CD4-positive, alpha-beta T cell (primary cell): ENCODE data around the gene KLRD1. TPM values are rescaled to one million over a fixed set of nuclear protein-coding genes. Genes with fewer than 3 reads are reported as not detected.

ENCODE experiments used
- ATAC-seq: fragments of 200-7000 bp; cut with Tn5 transposase; one replicate; pipeline ENCODE4 v1.10.0; 2022; ENCODE audit warnings: mild to moderate bottlenecking; ENCODE audit not compliant: poor library complexity
- CTCF ChIA-PET: fragments of 350-600 bp; sonication (Branson Sonifier 250); formaldehyde crosslinking; loops from one replicate; lab custom pipeline; 2021; ENCODE audit warnings: antibody characterized with exemption, inconsistent platforms; lab: Charles Lee
- POLR2A ChIA-PET: fragments of 350-600 bp; sonication (Branson Sonifier 250); formaldehyde crosslinking; loops from one replicate; lab custom pipeline; 2021; ENCODE audit warnings: antibody characterized with exemption, inconsistent platforms; lab: Charles Lee
- DNase-seq, 14 experiments: peaks; one replicate each; pipeline ENCODE4 v3.0.0-alpha.2; 2013 to 2020; ENCODE audit warnings: mixed read lengths in 2 of 14
- H3K27ac ChIP-seq, 2 donors: one replicate each; pipeline versions ENCODE4 v1.5.1 to v1.7.0; 2013; ENCODE audit warnings: low read length in 2 of 2, low read depth in 1 of 2, mild to moderate bottlenecking in 1 of 2
- H3K27me3 ChIP-seq, 2 experiments: 1 replicate in 1 of 2; 2 replicates in 1 of 2; pipeline versions ENCODE4 v1.6.1 to v1.7.0; 2013; ENCODE audit warnings: low read length in 2 of 2, control low read depth in 1 of 2, mild to moderate bottlenecking in 1 of 2, moderate library complexity in 1 of 2; ENCODE audit not compliant: insufficient read depth in 2 of 2, control insufficient read depth in 1 of 2
- H3K36me3 ChIP-seq: one replicate; pipeline ENCODE4 v1.6.1; 2013; ENCODE audit warnings: low read length, control low read depth; ENCODE audit not compliant: insufficient read depth
- H3K4me1 ChIP-seq: one replicate; pipeline ENCODE4 v1.6.1; 2013; ENCODE audit warnings: low read length, control low read depth; ENCODE audit not compliant: insufficient read depth
- H3K4me3 ChIP-seq: one replicate; pipeline ENCODE4 v1.5.1; 2013; ENCODE audit warnings: mild to moderate bottlenecking, low read length, moderate library complexity
- H3K9me3 ChIP-seq, 2 experiments: 1 replicate in 1 of 2; 2 replicates in 1 of 2; pipeline versions ENCODE4 v1.6.1 to v1.7.0; 2013; ENCODE audit warnings: low read length in 2 of 2, mild to moderate bottlenecking in 2 of 2, control low read depth in 1 of 2, moderate library complexity in 1 of 2; ENCODE audit not compliant: control insufficient read depth in 1 of 2, insufficient read depth in 1 of 2
- H3K27ac Mint-ChIP-seq: one replicate; pipeline ENCODE4 v1.8.0; 2020; ENCODE audit warnings: mixed read lengths
- H3K27me3 Mint-ChIP-seq: one replicate; pipeline ENCODE4 v1.8.0; 2021; ENCODE audit warnings: mixed read lengths
- H3K36me3 Mint-ChIP-seq: one replicate; pipeline ENCODE4 v1.8.0; 2021; ENCODE audit warnings: low read depth, mixed read lengths
- H3K4me1 Mint-ChIP-seq: one replicate; pipeline ENCODE4 v1.8.0; 2021; ENCODE audit warnings: low read depth, mixed read lengths
- H3K4me3 Mint-ChIP-seq: one replicate; pipeline ENCODE4 v1.8.0; 2020; ENCODE audit warnings: mild to moderate bottlenecking, mixed read lengths
- H3K9me3 Mint-ChIP-seq: one replicate; pipeline ENCODE4 v1.8.0; 2020; ENCODE audit warnings: mixed read lengths
- intact Hi-C, 2 experiments: fragments of 100-400 bp; cut with DNase I in 1 of 2; cut with micrococcal nuclease in 1 of 2; formaldehyde crosslinking; loops; one replicate each; pipeline versions ENCODE4 v1.15.1 to v1.9.0; 2023 to 2025; cut with DNase I, micrococcal nuclease
- total RNA-seq, 174 experiments: library from RNA in 2 of 174; stranded (reverse) in 2 of 174; gene quantifications; one replicate each; pipeline ENCODE4 v1.2.3 and lab custom pipeline; 2021 to 2026
- TF ChIP-seq, protein P1 (sequence below): fragments of 200-600 bp; IDR thresholded peaks from one replicate; pipeline ENCODE4 v1.8.0; 2022; ENCODE audit warnings: antibody characterized with exemption, mild to moderate bottlenecking

The KLRD1 gene
- total RNA-seq, 2 experiments from 2014 or later: 0.87 to 1.0 TPM

DNA sequence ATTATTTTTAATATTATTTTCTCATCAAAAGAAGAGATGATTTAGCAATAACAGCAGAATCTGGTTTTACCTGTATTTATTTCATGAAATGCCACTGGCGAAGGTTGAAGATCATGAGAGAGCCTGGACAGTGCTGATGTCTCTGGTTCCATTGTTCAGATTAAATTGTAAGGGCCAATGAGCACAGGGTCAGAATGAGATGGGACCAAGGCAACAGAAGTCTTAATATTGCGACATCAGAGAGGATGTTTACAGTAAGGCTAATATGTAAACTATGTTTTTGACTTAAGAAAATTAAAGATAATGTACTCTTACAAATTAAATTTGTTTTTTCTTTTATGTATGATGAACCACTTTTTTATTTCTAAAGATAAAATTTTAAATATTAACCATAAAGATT, 35.2 kb upstream of the KLRD1 start:
- POLR2A ChIA-PET: no interaction called here
- no peaks in the 10 kb centered on the region for H3K4me1 ChIP-seq
- no peak overlapping the region for H3K4me3 Mint-ChIP-seq
- TF ChIP-seq, protein P1, sequence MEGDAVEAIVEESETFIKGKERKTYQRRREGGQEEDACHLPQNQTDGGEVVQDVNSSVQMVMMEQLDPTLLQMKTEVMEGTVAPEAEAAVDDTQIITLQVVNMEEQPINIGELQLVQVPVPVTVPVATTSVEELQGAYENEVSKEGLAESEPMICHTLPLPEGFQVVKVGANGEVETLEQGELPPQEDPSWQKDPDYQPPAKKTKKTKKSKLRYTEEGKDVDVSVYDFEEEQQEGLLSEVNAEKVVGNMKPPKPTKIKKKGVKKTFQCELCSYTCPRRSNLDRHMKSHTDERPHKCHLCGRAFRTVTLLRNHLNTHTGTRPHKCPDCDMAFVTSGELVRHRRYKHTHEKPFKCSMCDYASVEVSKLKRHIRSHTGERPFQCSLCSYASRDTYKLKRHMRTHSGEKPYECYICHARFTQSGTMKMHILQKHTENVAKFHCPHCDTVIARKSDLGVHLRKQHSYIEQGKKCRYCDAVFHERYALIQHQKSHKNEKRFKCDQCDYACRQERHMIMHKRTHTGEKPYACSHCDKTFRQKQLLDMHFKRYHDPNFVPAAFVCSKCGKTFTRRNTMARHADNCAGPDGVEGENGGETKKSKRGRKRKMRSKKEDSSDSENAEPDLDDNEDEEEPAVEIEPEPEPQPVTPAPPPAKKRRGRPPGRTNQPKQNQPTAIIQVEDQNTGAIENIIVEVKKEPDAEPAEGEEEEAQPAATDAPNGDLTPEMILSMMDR: no peak
- no peak overlapping the region for H3K27ac ChIP-seq
- ATAC-seq (no peak), DNase-seq (no peak)
- H3K9me3 ChIP-seq: no peaks in the 10 kb centered on the region
- no peak overlapping the region for H3K27ac Mint-ChIP-seq
- no peak overlapping the region for H3K4me3 ChIP-seq
- no peaks in the 10 kb centered on the region for H3K27me3 ChIP-seq
- peaks cover 7% of the 10 kb centered on the region for H3K27me3 Mint-ChIP-seq
- CTCF ChIA-PET: no interaction called here
- H3K36me3 Mint-ChIP-seq: no peaks in the 10 kb centered on the region
- H3K4me1 Mint-ChIP-seq: no peaks in the 10 kb centered on the region
- H3K9me3 Mint-ChIP-seq: peaks cover 2% of the 10 kb centered on the region
- H3K36me3 ChIP-seq: no peaks in the 10 kb centered on the region
- intact Hi-C loops: no loop called here

DNA sequence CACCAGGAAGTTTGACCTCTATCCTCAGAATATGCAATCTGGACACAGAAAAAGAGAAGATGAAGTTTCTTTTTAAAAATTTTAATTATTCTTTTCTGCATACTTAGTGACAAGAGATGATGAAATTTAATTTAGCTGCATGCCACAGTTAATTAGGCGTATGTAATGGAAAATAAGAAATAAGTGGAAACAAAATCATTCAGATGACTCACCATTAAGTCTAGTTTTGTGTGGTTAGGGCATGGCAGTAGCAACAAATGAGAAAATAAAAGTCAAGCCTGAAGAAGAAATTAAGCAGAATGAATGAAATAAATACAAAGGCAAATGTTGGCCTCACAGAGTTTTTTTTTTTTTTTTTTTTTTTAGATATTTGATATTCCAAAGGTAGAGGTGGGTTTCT, 30.9 kb upstream of the KLRD1 start:
- peaks cover 0 to 4% of the 10 kb centered on the region in 2 experiments for H3K27me3 ChIP-seq
- H3K4me1 ChIP-seq: no peaks in the 10 kb centered on the region
- POLR2A ChIA-PET: no interaction called here
- H3K4me3 Mint-ChIP-seq: no peak overlapping the region
- H3K27ac Mint-ChIP-seq: no peak overlapping the region
- TF ChIP-seq, protein P1: no peak
- no peak overlapping the region for H3K4me3 ChIP-seq
- peaks cover 20% of the 10 kb centered on the region for H3K27me3 Mint-ChIP-seq
- no peaks in the 10 kb centered on the region for H3K9me3 ChIP-seq
- H3K36me3 ChIP-seq: no peaks in the 10 kb centered on the region
- no peak overlapping the region for H3K27ac ChIP-seq
- H3K9me3 Mint-ChIP-seq: peaks cover 2% of the 10 kb centered on the region
- ATAC-seq: no peak
- no peaks in the 10 kb centered on the region for H3K4me1 Mint-ChIP-seq
- CTCF ChIA-PET: no interaction called here
- H3K36me3 Mint-ChIP-seq: no peaks in the 10 kb centered on the region
- no peak for DNase-seq
- intact Hi-C loops: no loop called here

DNA sequence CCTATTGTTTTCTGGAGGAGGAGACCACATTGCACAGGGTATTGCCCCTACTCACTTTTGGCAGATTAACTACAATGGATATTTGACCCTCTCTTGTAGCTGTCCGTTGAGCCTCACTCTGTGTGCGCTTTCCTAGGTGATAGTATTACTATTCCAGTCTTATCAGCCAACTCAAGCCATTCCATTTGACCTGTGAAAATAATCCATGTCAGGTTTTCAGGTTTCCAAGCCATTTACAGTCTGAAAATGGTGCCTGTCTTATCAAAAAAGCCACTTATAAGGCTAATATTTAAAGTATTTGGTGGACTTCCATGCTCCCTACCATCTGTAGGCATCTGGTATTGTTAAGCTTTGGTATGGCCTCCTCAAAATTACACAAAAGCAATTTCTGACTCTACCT, 29.6 kb upstream of the KLRD1 start:
- Histone ChIP-seq H3K27me3 (peaks cover 0 to 4% of the 10 kb centered on the region in 2 experiments), H3K4me3 (no peak overlapping the region), H3K36me3 (no peaks in the 10 kb centered on the region), H3K27ac (no peak overlapping the region), H3K9me3 (no peaks in the 10 kb centered on the region), H3K4me1 (no peaks in the 10 kb centered on the region)
- ChIA-PET CTCF (no interaction called here), POLR2A (no interaction called here)
- DNase-seq: no peak
- intact Hi-C loops: no loop called here
- Mint-ChIP-seq H3K27me3 (peaks cover 26% of the 10 kb centered on the region), H3K9me3 (peaks cover 2% of the 10 kb centered on the region), H3K27ac (no peak overlapping the region), H3K4me1 (no peaks in the 10 kb centered on the region), H3K4me3 (no peak overlapping the region), H3K36me3 (no peaks in the 10 kb centered on the region)
- no peak for ATAC-seq
- TF ChIP-seq, protein P1: no peak
